A549 (cell line): ENCODE data around the gene IPPK. TPM values are rescaled to one million over a fixed set of nuclear protein-coding genes. Genes with fewer than 3 reads are reported as not detected.

Experiments used
- ATAC-seq, 2 experiments: fragments of 200-7000 bp in 1 of 2; fragments of >200 bp in 1 of 2; cut with Nextera tagmentation in 1 of 2; cut with Tn5 transposase in 1 of 2; 3 replicates each; pipeline versions ENCODE4 v1.8.0 to v1.9.1; 2018 to 2020; ENCODE audit warnings: mild to moderate bottlenecking in 1 of 2, moderate library complexity in 1 of 2
- CTCF ChIA-PET: fragments of 300-600 bp; sonication (Branson Sonifier 250); formaldehyde crosslinking; extraction: SDS; loops from one replicate; lab custom pipeline; 2021; ENCODE audit warnings: antibody characterized with exemption, inconsistent platforms; lab: Yijun Ruan, JAX
- POLR2A ChIA-PET: fragments of 350-600 bp; formaldehyde crosslinking; extraction: SDS; loops from one replicate; lab custom pipeline; 2021; ENCODE audit warnings: antibody characterized with exemption, inconsistent platforms; lab: Yijun Ruan, JAX
- DNase-seq, 2 experiments: peaks; one replicate each; pipeline versions ENCODE4 v3.0.0 to v3.0.0-alpha.2; 2011 to 2016; ENCODE audit warnings: low read depth in 1 of 2, low spot score in 1 of 2
- FAIRE-seq: peaks from 2 replicates; lab custom pipeline; 2011; peaks lifted over from hg19 to GRCh38; lab: Jason Lieb, UNC
- H3K27ac ChIP-seq, 2 experiments: fragments of >200 bp; sonication (Bioruptor Twin); formaldehyde crosslinking; 3 replicates each; pipeline ENCODE4 v1.5.1; 2016 to 2017
- H3K4me1 ChIP-seq: fragments of >200 bp; sonication (Bioruptor Twin); formaldehyde crosslinking; 3 replicates; pipeline ENCODE4 v1.6.1; 2016
- H3K4me2 ChIP-seq: fragments of >200 bp; sonication (Bioruptor Twin); formaldehyde crosslinking; 3 replicates; pipeline ENCODE4 v1.6.1; 2016
- H3K4me3 ChIP-seq: fragments of >200 bp; sonication (Bioruptor Twin); formaldehyde crosslinking; 3 replicates; pipeline ENCODE4 v1.5.1; 2016
- H3K9me3 ChIP-seq: fragments of >200 bp; sonication (Bioruptor Twin); formaldehyde crosslinking; 3 replicates; pipeline ENCODE4 v1.6.1; 2016
- CBX8 ChIP-seq: fragments of 200-600 bp; sonication (generic); IDR thresholded peaks from 2 replicates; pipeline ENCODE4 v1.6.1; 2016
- CTCF ChIP-seq: fragments of >200 bp; sonication (Bioruptor Twin); formaldehyde crosslinking; IDR thresholded peaks from 3 replicates; pipeline ENCODE4 v1.5.1; 2016
- FOXS1 ChIP-seq: fragments of 250-450 bp; sonication (Bioruptor Pico); IDR thresholded peaks from 2 replicates; pipeline ENCODE4 v1.5.0; 2020; ENCODE audit warnings: mild to moderate bottlenecking, moderate library complexity
- GATA3 ChIP-seq: IDR thresholded peaks from 2 replicates; pipeline ENCODE4 v1.6.1; 2012; ENCODE audit warnings: borderline replicate concordance
- HDAC2 ChIP-seq: fragments of 200-600 bp; sonication (generic); IDR thresholded peaks from 2 replicates; pipeline ENCODE4 v1.6.1; 2016
- HES2 ChIP-seq: fragments of >200 bp; sonication (Bioruptor Twin); formaldehyde crosslinking; IDR thresholded peaks from 2 replicates; pipeline ENCODE4 v1.6.1; 2016
- HOXA7 ChIP-seq: fragments of 250-450 bp; sonication (Bioruptor Pico); IDR thresholded peaks from 2 replicates; pipeline ENCODE4 v1.5.0; 2020; ENCODE audit warnings: mild to moderate bottlenecking, moderate library complexity
- HOXB5 ChIP-seq: fragments of 250-450 bp; sonication (Bioruptor Pico); IDR thresholded peaks from 2 replicates; pipeline ENCODE4 v1.5.0; 2020; ENCODE audit warnings: mild to moderate bottlenecking, moderate library complexity
- JUN ChIP-seq, 2 experiments: fragments of >200 bp; sonication (Bioruptor Twin); formaldehyde crosslinking; IDR thresholded peaks; 2 replicates in 1 of 2; 3 replicates in 1 of 2; pipeline ENCODE4 v1.6.1; 2016 to 2017
- JUNB ChIP-seq: fragments of >200 bp; sonication (Bioruptor Twin); formaldehyde crosslinking; IDR thresholded peaks from 2 replicates; pipeline ENCODE4 v1.6.1; 2016
- MAZ ChIP-seq: fragments of 150-350 bp; IDR thresholded peaks from 2 replicates; pipeline ENCODE4 v1.6.1; 2014; ENCODE audit warnings: antibody characterized with exemption, low read depth, low read length, borderline replicate concordance
- NFE2L2 ChIP-seq: fragments of 150-350 bp; conservative IDR thresholded peaks from 2 replicates; pipeline ENCODE4 v1.6.1; 2014; ENCODE audit warnings: low read length
- POLR2A ChIP-seq: IDR thresholded peaks from 2 replicates; pipeline ENCODE4 v1.6.1; 2012; ENCODE audit warnings: mild to moderate bottlenecking, low read length
- RAD21 ChIP-seq, 2 experiments: fragments of >200 bp in 1 of 2; sonication (Bioruptor Twin) in 1 of 2; formaldehyde crosslinking in 1 of 2; IDR thresholded peaks in 1 of 2; conservative IDR thresholded peaks in 1 of 2; 2 replicates in 1 of 2; 3 replicates in 1 of 2; pipeline ENCODE4 v1.6.1; 2012 to 2018; ENCODE audit warnings: inconsistent platforms in 1 of 2
- RARB ChIP-seq: fragments of 250-450 bp; sonication (Bioruptor Pico); IDR thresholded peaks from 2 replicates; pipeline ENCODE4 v1.8.0; 2021; ENCODE audit warnings: mild to moderate bottlenecking, moderate library complexity
- RCOR1 ChIP-seq: fragments of 150-350 bp; IDR thresholded peaks from 2 replicates; pipeline ENCODE4 v1.6.1; 2014; ENCODE audit warnings: antibody characterized with exemption, low read length, low read depth
- REST ChIP-seq: fragments of 200-600 bp; sonication (generic); IDR thresholded peaks from 2 replicates; pipeline ENCODE4 v1.6.1; 2016; ENCODE audit warnings: antibody characterized with exemption, mild to moderate bottlenecking, moderate library complexity
- RNF2 ChIP-seq: fragments of 200-600 bp; sonication (generic); IDR thresholded peaks from 2 replicates; pipeline ENCODE4 v1.6.1; 2016; ENCODE audit warnings: low read depth, mild to moderate bottlenecking, antibody characterized with exemption, moderate library complexity, borderline replicate concordance
- SMC3 ChIP-seq: fragments of >200 bp; sonication (Bioruptor Twin); formaldehyde crosslinking; IDR thresholded peaks from 3 replicates; pipeline ENCODE4 v1.6.1; 2018; ENCODE audit warnings: inconsistent platforms
- SREBF2 ChIP-seq: fragments of 450-650 bp; IDR thresholded peaks from 2 replicates; pipeline ENCODE4 v1.6.1; 2014; ENCODE audit warnings: mild to moderate bottlenecking, moderate library complexity
- TP53 ChIP-seq: fragments of 250-450 bp; sonication (Bioruptor Pico); IDR thresholded peaks from 2 replicates; pipeline ENCODE4 v1.5.0; 2021; ENCODE audit warnings: mild to moderate bottlenecking, moderate library complexity
- USF2 ChIP-seq: fragments of 450-650 bp; IDR thresholded peaks from 2 replicates; pipeline ENCODE4 v1.6.1; 2014; ENCODE audit warnings: antibody characterized with exemption
- ZC3H11A ChIP-seq: fragments of 450-650 bp; IDR thresholded peaks from 2 replicates; pipeline ENCODE4 v1.6.1; 2014; ENCODE audit warnings: antibody characterized with exemption, mild to moderate bottlenecking
- ZNF302 ChIP-seq: fragments of 250-450 bp; sonication (Bioruptor Pico); IDR thresholded peaks from 2 replicates; pipeline ENCODE4 v1.9.0; 2021; ENCODE audit warnings: inconsistent platforms, mild to moderate bottlenecking, moderate library complexity
- ZSCAN20 ChIP-seq: fragments of 250-450 bp; sonication (Bioruptor Pico); IDR thresholded peaks from 2 replicates; pipeline ENCODE4 v1.8.0; 2022; ENCODE audit warnings: mild to moderate bottlenecking, moderate library complexity
- WGBS: methylation state at CpG from one replicate; pipeline ENCODE4 v1.1.6; 2017; ENCODE audit errors: missing lambda C conversion rate; 5-methylcytosine and 5-hydroxymethylcytosine counted together
- polyA plus RNA-seq, 4 experiments: library from polyadenylated mRNA; depleted of rRNA in 3 of 4; stranded (reverse); fragments of >200 nt; fragmentation: RNase III in 1 of 4; extraction: RNeasy Plus Mini Kit Qiagen cat#74134 plus additional on column Dnase treatment in 1 of 4; gene quantifications; 2 replicates in 3 of 4; 3 replicates in 1 of 4; pipeline ENCODE4 v1.2.3, GENCODE V29; 2011 to 2017

IPPK gene
- polyA plus RNA-seq, 2 of the 4 experiments (the other 2 are of a cell fraction) = 12.2 to 20.0 TPM

- 50% methylated on average over 2 of the region's 4 CpGs for WGBS
- TF ChIP-seq ZSCAN20 (no peak), HOXA7 (no peak), HOXB5 (no peak), ZC3H11A (no peak), CBX8 (no peak), JUN (IDR thresholded peaks at IDR 0.05) (no peak), POLR2A (no peak), SMC3 (peak; percentile 59), REST (no peak), HDAC2 (no peak), FOXS1 (CRISPR knock-in tag) (no peak), ZNF302 (CRISPR knock-in tag) (no peak), USF2 (no peak), RAD21 (conservative IDR thresholded peaks at IDR 0.05 in 1 of 2, IDR thresholded peaks at IDR 0.05 in 1 of 2) (peak; percentile 66 to 74), MAZ (no peak), NFE2L2 (no peak), SREBF2 (no peak), CTCF (peak; percentile 80), GATA3 (no peak), TP53 (no peak), RCOR1 (no peak), RARB (no peak), JUNB (no peak), RNF2 (no peak), HES2 (no peak)
- FAIRE-seq (no peak), DNase-seq (peak; percentile 42 to 73), ATAC-seq (peak; percentile 69 to 90)
- POLR2A ChIA-PET = no interaction called here
- Histone ChIP-seq H3K9me3 (no peaks in the 10 kb centered on the region), H3K4me1 (no peaks in the 10 kb centered on the region), H3K4me2 (no peak overlapping the region), H3K27ac (no peak overlapping the region), H3K4me3 (no peak overlapping the region)
- CTCF ChIA-PET = interaction anchor here (0.6 to 9.0 kb wide), 26 partner anchors 8 to 1885 kb away, joined by 3 to 138 read pairs (median 5); partner anchors contain the start of gene BICD2
Measured at GRCh38 chr9:92716557-92716956, 46.6 kb upstream of the IPPK start.
